Astrocyte of the cerebellum (primary cell): ENCODE measurements around the gene RPS6KA4.
"Not testable (repeated sequence)": the region's sequence is repeated elsewhere in the genome, so short reads cannot be mapped to it uniquely, and the experiment has no call there.

ENCODE experiments used
- DNase-seq: peaks from one replicate; pipeline ENCODE4 v3.0.0-alpha.2; 2011; ENCODE audit warnings: low read depth
- H3K4me3 ChIP-seq: 2 replicates; pipeline ENCODE4 v1.5.1; 2011; ENCODE audit warnings: mild to moderate bottlenecking, low read depth, low read length, moderate library complexity
- in situ Hi-C: cut with HindIII; loops from 2 replicates; pipeline ENCODE4 v1.10.0; 2017; ENCODE audit warnings: low sequenced_read_pairs
- TF ChIP-seq, protein P1 (sequence below): IDR thresholded peaks from 2 replicates; pipeline ENCODE4 v1.5.1; 2012; ENCODE audit warnings: low read length, low read depth, moderate library complexity, mild to moderate bottlenecking; ENCODE audit errors: missing control alignments

RPS6KA4 gene

GRCh38 chr11:64358907-64359711 is at the start of gene RPS6KA4:
Gene RPS6KA4, plus strand, starts transcription at chr11:64359162. Its CDS starts 74 bp downstream, at chr11:64359236.
- in situ Hi-C loops = no loop called here
- peak within 1 kb of the TSS; percentile 82 for H3K4me3 ChIP-seq
- no peak for DNase-seq
- TF ChIP-seq, protein P1, sequence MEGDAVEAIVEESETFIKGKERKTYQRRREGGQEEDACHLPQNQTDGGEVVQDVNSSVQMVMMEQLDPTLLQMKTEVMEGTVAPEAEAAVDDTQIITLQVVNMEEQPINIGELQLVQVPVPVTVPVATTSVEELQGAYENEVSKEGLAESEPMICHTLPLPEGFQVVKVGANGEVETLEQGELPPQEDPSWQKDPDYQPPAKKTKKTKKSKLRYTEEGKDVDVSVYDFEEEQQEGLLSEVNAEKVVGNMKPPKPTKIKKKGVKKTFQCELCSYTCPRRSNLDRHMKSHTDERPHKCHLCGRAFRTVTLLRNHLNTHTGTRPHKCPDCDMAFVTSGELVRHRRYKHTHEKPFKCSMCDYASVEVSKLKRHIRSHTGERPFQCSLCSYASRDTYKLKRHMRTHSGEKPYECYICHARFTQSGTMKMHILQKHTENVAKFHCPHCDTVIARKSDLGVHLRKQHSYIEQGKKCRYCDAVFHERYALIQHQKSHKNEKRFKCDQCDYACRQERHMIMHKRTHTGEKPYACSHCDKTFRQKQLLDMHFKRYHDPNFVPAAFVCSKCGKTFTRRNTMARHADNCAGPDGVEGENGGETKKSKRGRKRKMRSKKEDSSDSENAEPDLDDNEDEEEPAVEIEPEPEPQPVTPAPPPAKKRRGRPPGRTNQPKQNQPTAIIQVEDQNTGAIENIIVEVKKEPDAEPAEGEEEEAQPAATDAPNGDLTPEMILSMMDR = no peak

GRCh38 chr11:64312947-64313346 is 46.0 kb upstream of the RPS6KA4 start:
- no peak for DNase-seq
- TF ChIP-seq, protein P1 = no peak
- in situ Hi-C loops = no loop called here
- H3K4me3 ChIP-seq = no peak overlapping the region

DNA sequence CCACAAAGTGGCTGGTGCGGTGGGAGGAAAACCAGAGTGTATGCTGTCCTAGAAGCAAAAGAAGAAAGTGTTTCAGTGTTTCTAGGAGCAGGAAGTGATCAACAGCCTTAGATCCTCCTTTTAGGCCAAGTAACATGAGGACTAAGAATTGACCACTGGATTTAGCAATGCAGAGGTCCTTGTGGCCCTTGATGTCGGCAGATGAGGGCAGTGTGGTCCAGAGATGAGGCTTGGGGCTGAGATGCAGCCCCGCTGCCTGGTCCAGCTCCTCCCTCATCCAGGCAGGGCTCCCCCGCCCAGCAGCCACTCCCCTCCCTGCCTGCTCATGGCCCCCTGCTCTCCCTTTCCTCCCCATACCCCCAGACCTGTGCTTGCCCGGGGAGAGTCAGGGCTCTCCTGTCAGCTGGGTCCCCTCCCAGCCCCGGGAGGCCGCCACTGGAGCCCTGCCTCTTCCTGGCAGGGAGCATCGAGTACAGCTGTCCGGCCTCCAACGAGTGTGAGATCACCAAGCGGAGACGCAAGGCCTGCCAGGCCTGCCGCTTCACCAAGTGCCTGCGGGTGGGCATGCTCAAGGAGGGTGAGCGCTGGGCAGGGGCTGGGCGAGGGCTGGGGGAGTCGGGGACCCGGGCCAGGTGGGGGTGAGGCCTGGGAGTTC is 45.3 kb upstream of the RPS6KA4 start:
- no peak for DNase-seq
- no peak overlapping the region for H3K4me3 ChIP-seq
- TF ChIP-seq, protein P1 = no peak
- in situ Hi-C loops = no loop called here

GRCh38 chr11:64314146-64314804 is 44.7 kb upstream of the RPS6KA4 start:
- in situ Hi-C loops = no loop called here
- H3K4me3 ChIP-seq = no peak overlapping the region

GRCh38 chr11:64314805-64315561 is 44.0 kb upstream of the RPS6KA4 start:
- in situ Hi-C loops = no loop called here
- DNase-seq = no peak
- TF ChIP-seq, protein P1 = no peak
- H3K4me3 ChIP-seq = no peak overlapping the region

More at GRCh38 chr11:64314146-64314804, 44.7 kb upstream of the RPS6KA4 start:
- no peak for DNase-seq
- TF ChIP-seq, protein P1 = peak; percentile 19

DNA sequence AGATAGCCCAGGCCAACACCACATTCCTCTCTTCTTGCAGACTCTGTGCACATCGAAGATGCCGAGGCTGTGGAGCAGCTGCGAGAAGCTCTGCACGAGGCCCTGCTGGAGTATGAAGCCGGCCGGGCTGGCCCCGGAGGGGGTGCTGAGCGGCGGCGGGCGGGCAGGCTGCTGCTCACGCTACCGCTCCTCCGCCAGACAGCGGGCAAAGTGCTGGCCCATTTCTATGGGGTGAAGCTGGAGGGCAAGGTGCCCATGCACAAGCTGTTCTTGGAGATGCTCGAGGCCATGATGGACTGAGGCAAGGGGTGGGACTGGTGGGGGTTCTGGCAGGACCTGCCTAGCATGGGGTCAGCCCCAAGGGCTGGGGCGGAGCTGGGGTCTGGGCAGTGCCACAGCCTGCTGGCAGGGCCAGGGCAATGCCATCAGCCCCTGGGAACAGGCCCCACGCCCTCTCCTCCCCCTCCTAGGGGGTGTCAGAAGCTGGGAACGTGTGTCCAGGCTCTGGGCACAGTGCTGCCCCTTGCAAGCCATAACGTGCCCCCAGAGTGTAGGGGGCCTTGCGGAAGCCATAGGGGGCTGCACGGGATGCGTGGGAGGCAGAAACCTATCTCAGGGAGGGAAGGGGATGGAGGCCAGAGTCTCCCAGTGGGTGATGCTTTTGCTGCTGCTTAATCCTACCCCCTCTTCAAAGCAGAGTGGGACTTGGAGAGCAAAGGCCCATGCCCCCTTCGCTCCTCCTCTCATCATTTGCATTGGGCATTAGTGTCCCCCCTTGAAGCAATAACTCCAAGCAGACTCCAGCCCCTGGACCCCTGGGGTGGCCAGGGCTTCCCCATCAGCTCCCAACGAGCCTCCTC is 43.1 kb upstream of the RPS6KA4 start:
- in situ Hi-C loops, DNase-seq, H3K4me3 ChIP-seq: not testable (repeated sequence)
